Upper lobe of left lung (tissue), 6 donors: ENCODE results near the gene ZDHHC5. TPM values are rescaled to one million over a fixed set of nuclear protein-coding genes. Genes with fewer than 3 reads are reported as not detected.

Source experiments
- ATAC-seq, 2 donors: fragments of 200-7000 bp; cut with Tn5 transposase; one replicate each; pipeline ENCODE4 v1.9.1; 2022; ENCODE audit warnings: mild to moderate bottlenecking in 2 of 2, moderate library complexity in 2 of 2; ENCODE audit not compliant: low FRiP score in 2 of 2
- DNase-seq, 2 donors: peaks; one replicate each; pipeline ENCODE4 v3.0.0-alpha.2; 2019 to 2020
- H3K27ac ChIP-seq, 4 donors: fragments of 200-600 bp; sonication (generic); one replicate each; pipeline ENCODE4 v1.5.1; 2016 to 2019
- H3K27me3 ChIP-seq, 4 donors: fragments of 200-600 bp; sonication (generic); one replicate each; pipeline ENCODE4 v1.5.1; 2017 to 2019
- H3K36me3 ChIP-seq, 4 donors: fragments of 200-600 bp; sonication (generic); one replicate each; pipeline ENCODE4 v1.5.1; 2016 to 2019
- H3K4me1 ChIP-seq, 4 donors: fragments of 200-600 bp; sonication (generic); one replicate each; pipeline ENCODE4 v1.5.1; 2018 to 2019
- H3K4me3 ChIP-seq, 4 donors: fragments of 200-600 bp; sonication (generic); one replicate each; pipeline ENCODE4 v1.5.1; 2017 to 2019; ENCODE audit warnings: mild to moderate bottlenecking in 2 of 4, moderate library complexity in 1 of 4
- H3K9me3 ChIP-seq, 4 donors: fragments of 200-600 bp; sonication (generic); one replicate each; pipeline ENCODE4 v1.5.1; 2018 to 2019
- CTCF ChIP-seq, 6 experiments: fragments of 450-650 bp in 4 of 6; fragments of 200-600 bp in 2 of 6; sonication (generic) in 2 of 6; IDR thresholded peaks; one replicate each; pipeline ENCODE4 v1.5.1; 2016 to 2019; ENCODE audit warnings: antibody characterized with exemption in 6 of 6
- EP300 ChIP-seq, 4 donors: sonication (generic); formaldehyde crosslinking; IDR thresholded peaks; one replicate each; pipeline ENCODE4 v1.5.1; 2017; ENCODE audit warnings: antibody characterized with exemption in 4 of 4, control low read depth in 2 of 4
- POLR2A ChIP-seq, 4 donors: fragments of 450-650 bp; IDR thresholded peaks; one replicate each; pipeline ENCODE4 v1.5.1; 2016 to 2017; ENCODE audit warnings: antibody characterized with exemption in 4 of 4, mild to moderate bottlenecking in 2 of 4
- POLR2AphosphoS5 ChIP-seq, 2 donors: sonication (generic); formaldehyde crosslinking; IDR thresholded peaks; one replicate each; pipeline ENCODE4 v1.5.1; 2017; ENCODE audit warnings: antibody characterized with exemption in 2 of 2
- WGBS, 2 donors: methylation state at CpG; one replicate each; pipeline ENCODE4 v1.1.5; 2017 to 2018; 5-methylcytosine and 5-hydroxymethylcytosine counted together
- total RNA-seq, 6 donors: library from RNA; depleted of rRNA in 4 of 6; stranded (reverse); fragments of >200 nt in 4 of 6; gene quantifications; one replicate each; pipeline versions ENCODE4 v1.1.0 to v1.2.1, GENCODE V29; 2016 to 2021
- donor health status: DM: no; HTN: no; CAD: no; lungs with moderate emphysema.
- donor health status: DM: no; HTN: yes; CAD: no; lungs with severe emphysema.

Gene ZDHHC5
- total RNA-seq, 6 donors from 2014 or later = 45.1 to 81.9 (median 58.7) TPM

- Histone ChIP-seq H3K36me3 (peaks cover 5 to 16% (median 14%) of the 10 kb centered on the region in 4 donors), H3K4me1 (peaks cover 18 to 31% (median 26%) of the 10 kb centered on the region in 4 donors), H3K4me3 (peak overlapping the region; percentile 71 to 94 (median 74)), H3K27me3 (no peaks in the 10 kb centered on the region), H3K9me3 (no peaks in the 10 kb centered on the region), H3K27ac (peak overlapping the region; percentile 96 to 99 (median 98))
- ATAC-seq = peak in 1 of 2 donors; percentile 28
- TF ChIP-seq EP300 (IDR thresholded peaks at IDR 0.05) (no peak), CTCF (IDR thresholded peaks at IDR 0.05) (no peak), POLR2A (IDR thresholded peaks at IDR 0.05) (no peak), POLR2AphosphoS5 (IDR thresholded peaks at IDR 0.05) (no peak)
- peak in 1 of 2 donors; percentile 91 for DNase-seq
- 0% methylated on average over 12 to 28 of the region's 31 CpGs for WGBS, 2 donors
Observed at GRCh38 chr11:57668434-57668782, 494 bp downstream of the ZDHHC5 start.

DNA sequence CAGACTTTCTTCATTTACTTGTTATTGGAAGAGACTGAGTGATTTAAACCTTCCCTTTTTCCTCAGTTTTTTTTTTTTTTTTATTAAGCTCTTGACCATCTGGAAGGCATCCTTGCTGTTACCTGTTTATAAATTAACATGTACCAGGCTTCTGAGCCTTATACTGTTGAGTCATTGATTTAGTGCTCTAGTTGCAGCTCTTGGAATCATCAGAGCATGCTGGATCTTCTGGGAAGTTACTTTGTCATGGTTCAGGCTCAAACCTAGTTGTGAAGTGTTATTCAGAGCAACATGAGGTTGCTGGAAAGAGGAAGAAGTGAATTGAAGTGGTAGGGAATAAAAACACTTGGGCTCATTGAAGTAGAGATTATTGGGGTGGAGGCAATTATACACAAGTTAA lies 6.3 kb downstream of the ZDHHC5 start:
- Histone ChIP-seq H3K4me3 (no peak overlapping the region), H3K27me3 (no peaks in the 10 kb centered on the region), H3K4me1 (peaks cover 27 to 37% (median 34%) of the 10 kb centered on the region in 4 donors), H3K27ac (no peak overlapping the region), H3K36me3 (peaks cover 11 to 52% (median 34%) of the 10 kb centered on the region in 4 donors), H3K9me3 (no peaks in the 10 kb centered on the region)
- DNase-seq (no peak), ATAC-seq (no peak)
- TF ChIP-seq POLR2AphosphoS5 (IDR thresholded peaks at IDR 0.05) (no peak), POLR2A (IDR thresholded peaks at IDR 0.05) (no peak), EP300 (IDR thresholded peaks at IDR 0.05) (no peak), CTCF (IDR thresholded peaks at IDR 0.05) (no peak)

GRCh38 chr11:57675176-57675941 lies 7.4 kb downstream of the ZDHHC5 start:
- ATAC-seq (no peak), DNase-seq (no peak)
- Histone ChIP-seq H3K36me3 (peaks cover 11 to 62% (median 36%) of the 10 kb centered on the region in 4 donors), H3K4me3 (no peak overlapping the region), H3K27me3 (no peaks in the 10 kb centered on the region), H3K9me3 (no peaks in the 10 kb centered on the region), H3K27ac (no peak overlapping the region), H3K4me1 (peaks cover 23 to 29% (median 26%) of the 10 kb centered on the region in 4 donors)
- no peak for TF ChIP-seq POLR2AphosphoS5 (IDR thresholded peaks at IDR 0.05)
- TF ChIP-seq CTCF (IDR thresholded peaks at IDR 0.05) = no peak
- no peak for TF ChIP-seq EP300 (IDR thresholded peaks at IDR 0.05)
- no peak for TF ChIP-seq POLR2A (IDR thresholded peaks at IDR 0.05)
- 77 to 79% methylated on average over 3 of the region's 3 CpGs for WGBS, 2 donors

DNA sequence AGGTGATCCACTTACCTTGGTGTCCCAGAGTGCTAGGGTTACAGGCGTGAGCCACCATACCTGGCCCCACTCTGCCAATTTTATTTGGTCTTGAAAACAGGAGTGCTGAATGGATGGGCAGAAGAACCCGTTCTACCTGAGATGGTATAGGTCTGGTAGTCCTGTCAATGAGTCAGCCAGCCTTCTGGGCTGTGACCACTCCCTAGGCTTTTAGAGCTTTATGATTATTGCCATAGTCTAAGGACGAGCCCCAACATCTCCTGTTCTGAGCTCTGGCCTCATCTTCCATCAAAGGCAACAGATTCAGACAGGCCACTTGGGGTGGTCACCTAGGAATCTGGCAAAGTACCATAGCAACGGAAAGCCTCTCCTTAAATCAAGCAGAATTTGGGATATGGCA lies 11.5 kb downstream of the ZDHHC5 start:
- peaks cover 12 to 72% (median 28%) of the 10 kb centered on the region in 4 donors for H3K36me3 ChIP-seq
- WGBS, 2 donors = 89 to 94% methylated on average over 4 of the region's 4 CpGs
- no peak for TF ChIP-seq EP300 (IDR thresholded peaks at IDR 0.05)
- TF ChIP-seq POLR2A (IDR thresholded peaks at IDR 0.05) = no peak
- TF ChIP-seq POLR2AphosphoS5 (IDR thresholded peaks at IDR 0.05) = no peak
- no peak for TF ChIP-seq CTCF (IDR thresholded peaks at IDR 0.05)
- no peak for DNase-seq
- ATAC-seq = no peak
- H3K27me3 ChIP-seq = no peaks in the 10 kb centered on the region
- no peaks in the 10 kb centered on the region for H3K9me3 ChIP-seq
- H3K4me1 ChIP-seq = peaks cover 20 to 35% (median 22%) of the 10 kb centered on the region in 4 donors
- H3K4me3 ChIP-seq = no peak overlapping the region
- no peak overlapping the region for H3K27ac ChIP-seq

DNA sequence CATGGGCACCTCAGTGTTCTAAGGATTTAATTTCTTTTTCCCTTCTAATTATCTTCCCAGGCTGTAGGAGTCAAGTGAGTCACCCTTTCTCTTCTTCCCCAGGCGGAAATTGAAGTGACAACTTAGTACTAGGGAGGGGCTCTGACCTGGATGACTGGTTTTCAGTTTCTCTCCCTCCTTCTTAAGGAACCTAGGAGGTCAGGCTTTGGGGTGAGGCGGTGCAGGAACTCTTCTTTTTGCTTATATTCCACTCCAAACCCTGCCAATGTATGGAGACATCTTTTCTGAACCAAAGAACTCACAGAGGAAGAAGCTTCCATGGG lies 12.6 kb downstream of the ZDHHC5 start:
- H3K36me3 ChIP-seq = peaks cover 14 to 72% (median 34%) of the 10 kb centered on the region in 4 donors
- no peak for TF ChIP-seq POLR2AphosphoS5 (IDR thresholded peaks at IDR 0.05)
- TF ChIP-seq POLR2A (IDR thresholded peaks at IDR 0.05) = no peak
- TF ChIP-seq CTCF (IDR thresholded peaks at IDR 0.05) = no peak
- TF ChIP-seq EP300 (IDR thresholded peaks at IDR 0.05) = no peak

More for the DNA sequence above, 12.6 kb downstream of the ZDHHC5 start:
- Histone ChIP-seq H3K4me3 (no peak overlapping the region), H3K27me3 (no peaks in the 10 kb centered on the region), H3K9me3 (no peaks in the 10 kb centered on the region), H3K4me1 (peaks cover 9 to 29% (median 13%) of the 10 kb centered on the region in 4 donors), H3K27ac (no peak overlapping the region)
- WGBS, 2 donors = 75 to 81% methylated on average over 2 of the region's 2 CpGs
- ATAC-seq (no peak), DNase-seq (no peak)
